ENCODE data around the gene SPATA31D4.

DNA sequence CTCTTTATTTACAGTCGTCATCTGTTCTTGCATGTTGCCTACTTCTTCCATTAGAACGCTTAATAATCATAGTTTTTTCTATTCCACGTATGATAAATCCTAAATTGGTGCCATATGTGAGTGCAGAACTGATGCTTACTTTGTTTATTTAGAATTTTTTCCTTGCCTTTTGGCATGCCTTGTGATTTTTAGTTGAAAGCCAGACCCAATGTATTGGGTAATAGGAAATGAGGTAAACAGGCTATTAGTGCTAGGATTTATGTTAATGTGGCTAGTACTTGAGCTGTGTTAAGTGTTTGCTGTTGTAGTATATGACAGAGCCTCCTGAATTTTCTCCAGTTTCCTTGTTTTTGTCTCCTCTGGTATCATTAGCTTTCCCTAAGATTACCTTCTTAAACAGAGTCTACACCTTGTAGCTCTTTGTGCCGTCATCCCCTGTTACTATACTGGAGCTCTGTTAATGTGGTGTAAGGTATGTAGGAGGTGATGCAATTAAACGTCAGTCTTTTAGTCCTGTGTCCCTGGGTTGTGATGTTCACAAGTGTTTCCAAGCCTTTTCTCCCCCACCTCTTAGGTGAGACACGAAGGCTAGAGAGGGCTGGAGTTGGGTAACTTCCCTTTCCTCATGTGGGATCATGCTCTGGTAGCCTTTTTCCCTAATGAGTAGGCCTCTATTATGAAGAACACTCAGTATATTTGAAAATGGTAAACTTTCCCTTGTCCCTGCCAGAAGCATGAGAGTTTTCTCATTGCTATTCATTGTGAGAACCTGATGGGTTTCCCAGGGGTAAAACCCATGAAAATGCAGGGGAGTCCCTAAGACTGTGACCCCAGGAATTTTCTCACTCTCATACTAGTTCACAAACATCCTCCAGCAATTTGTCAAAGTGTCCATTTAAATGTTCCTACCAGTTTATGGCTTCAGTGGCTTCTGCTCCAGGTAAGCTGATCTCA is 36.3 kb downstream of the SPATA31D4 start:
- TF ChIP-seq, protein P1, sequence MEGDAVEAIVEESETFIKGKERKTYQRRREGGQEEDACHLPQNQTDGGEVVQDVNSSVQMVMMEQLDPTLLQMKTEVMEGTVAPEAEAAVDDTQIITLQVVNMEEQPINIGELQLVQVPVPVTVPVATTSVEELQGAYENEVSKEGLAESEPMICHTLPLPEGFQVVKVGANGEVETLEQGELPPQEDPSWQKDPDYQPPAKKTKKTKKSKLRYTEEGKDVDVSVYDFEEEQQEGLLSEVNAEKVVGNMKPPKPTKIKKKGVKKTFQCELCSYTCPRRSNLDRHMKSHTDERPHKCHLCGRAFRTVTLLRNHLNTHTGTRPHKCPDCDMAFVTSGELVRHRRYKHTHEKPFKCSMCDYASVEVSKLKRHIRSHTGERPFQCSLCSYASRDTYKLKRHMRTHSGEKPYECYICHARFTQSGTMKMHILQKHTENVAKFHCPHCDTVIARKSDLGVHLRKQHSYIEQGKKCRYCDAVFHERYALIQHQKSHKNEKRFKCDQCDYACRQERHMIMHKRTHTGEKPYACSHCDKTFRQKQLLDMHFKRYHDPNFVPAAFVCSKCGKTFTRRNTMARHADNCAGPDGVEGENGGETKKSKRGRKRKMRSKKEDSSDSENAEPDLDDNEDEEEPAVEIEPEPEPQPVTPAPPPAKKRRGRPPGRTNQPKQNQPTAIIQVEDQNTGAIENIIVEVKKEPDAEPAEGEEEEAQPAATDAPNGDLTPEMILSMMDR (IDR thresholded peaks at IDR 0.05; ENCODE audit: low read depth, low read length) = no peak
- no peak for TF ChIP-seq EZH2phosphoT487 (IDR thresholded peaks at IDR 0.05; ENCODE audit: low read depth)
